GM12874 (cell line): Measurements from ENCODE around the gene LRRN4.

ENCODE experiments used
- TF ChIP-seq, protein P1 (sequence below): IDR thresholded peaks from 2 replicates; pipeline ENCODE4 v1.5.1; 2011; ENCODE audit warnings: low read depth, mild to moderate bottlenecking, control low read depth, low read length, moderate library complexity; ENCODE audit not compliant: insufficient read depth

LRRN4 gene

DNA sequence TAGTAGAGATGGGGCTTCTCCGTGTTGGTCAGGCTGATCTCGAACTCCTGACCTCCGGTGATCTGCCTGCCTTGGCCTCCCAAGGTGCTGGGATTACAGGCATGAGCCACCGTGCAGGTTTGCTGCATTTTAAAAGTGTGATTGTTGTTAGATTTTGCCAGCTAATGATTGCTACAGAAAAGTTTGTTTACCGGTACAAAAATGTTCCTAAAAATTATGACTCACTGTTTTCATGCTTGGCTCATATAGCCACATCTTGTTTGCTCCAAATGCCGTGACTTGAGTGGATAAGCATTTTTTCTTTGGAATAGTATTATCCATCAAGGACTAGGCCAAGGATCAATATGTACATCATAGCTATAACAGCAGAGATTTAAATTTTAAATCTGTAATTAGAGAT is 24.3 kb downstream of the LRRN4 start:
- TF ChIP-seq, protein P1, sequence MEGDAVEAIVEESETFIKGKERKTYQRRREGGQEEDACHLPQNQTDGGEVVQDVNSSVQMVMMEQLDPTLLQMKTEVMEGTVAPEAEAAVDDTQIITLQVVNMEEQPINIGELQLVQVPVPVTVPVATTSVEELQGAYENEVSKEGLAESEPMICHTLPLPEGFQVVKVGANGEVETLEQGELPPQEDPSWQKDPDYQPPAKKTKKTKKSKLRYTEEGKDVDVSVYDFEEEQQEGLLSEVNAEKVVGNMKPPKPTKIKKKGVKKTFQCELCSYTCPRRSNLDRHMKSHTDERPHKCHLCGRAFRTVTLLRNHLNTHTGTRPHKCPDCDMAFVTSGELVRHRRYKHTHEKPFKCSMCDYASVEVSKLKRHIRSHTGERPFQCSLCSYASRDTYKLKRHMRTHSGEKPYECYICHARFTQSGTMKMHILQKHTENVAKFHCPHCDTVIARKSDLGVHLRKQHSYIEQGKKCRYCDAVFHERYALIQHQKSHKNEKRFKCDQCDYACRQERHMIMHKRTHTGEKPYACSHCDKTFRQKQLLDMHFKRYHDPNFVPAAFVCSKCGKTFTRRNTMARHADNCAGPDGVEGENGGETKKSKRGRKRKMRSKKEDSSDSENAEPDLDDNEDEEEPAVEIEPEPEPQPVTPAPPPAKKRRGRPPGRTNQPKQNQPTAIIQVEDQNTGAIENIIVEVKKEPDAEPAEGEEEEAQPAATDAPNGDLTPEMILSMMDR, result no peak

DNA sequence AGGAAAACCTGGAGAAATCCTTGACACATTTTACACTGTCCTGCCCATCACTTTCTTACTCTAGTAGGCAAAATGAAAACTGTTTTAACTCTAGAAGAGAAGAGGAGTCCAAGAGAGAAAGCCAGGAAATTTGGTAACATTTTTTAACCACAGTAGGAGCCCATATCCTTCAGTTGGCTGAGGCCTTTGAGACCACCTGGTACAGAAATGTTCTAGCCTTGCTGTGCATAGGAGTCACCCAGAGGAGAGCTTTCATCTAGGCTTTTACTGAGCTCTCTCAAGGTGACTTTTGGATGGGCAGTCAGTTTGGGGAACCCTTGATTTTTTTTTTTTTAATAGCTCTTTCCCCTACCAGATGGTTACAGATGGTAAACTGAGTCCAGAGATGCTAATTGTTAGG is 25.0 kb downstream of the LRRN4 start:
- TF ChIP-seq, protein P1, result no peak

DNA sequence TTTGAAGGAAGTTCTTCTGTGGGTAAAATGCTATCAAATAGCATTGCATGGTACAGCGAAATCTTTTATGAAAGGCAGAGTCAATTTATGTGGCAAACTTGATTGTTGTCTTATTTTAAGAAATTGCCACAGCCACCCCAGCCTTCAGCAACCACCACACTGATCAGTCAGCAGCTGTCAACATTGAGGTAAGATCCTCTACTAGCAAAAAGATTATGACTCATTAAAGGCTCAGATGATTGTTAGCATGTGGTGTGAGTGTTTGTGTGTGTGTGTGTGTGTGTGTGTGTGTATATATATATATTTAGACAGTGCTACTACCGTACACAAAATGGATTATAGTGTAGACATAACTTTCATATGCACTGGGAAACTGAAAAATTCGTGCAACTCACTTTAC is 27.8 kb downstream of the LRRN4 start:
- TF ChIP-seq, protein P1, result no peak

DNA sequence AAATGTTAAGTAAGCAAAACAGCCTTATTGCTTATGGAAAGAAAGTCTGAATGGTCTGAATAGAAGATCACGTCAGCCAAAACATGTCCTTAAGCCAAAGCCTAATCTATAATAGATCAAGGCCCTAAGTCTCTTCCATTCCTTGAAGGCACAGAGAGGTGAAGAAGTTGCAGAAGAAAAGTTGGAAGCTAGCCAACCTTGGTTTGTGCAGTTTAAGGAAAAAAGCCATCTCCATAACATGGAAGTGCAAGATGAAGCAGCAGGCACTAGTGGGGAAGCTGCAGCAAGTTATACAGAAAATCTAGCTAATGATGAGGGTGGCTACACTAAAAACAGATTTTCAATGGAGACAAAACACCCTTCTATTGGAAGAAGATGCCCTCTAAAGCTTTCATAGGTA is 29.1 kb downstream of the LRRN4 start:
- TF ChIP-seq, protein P1, result no peak

DNA sequence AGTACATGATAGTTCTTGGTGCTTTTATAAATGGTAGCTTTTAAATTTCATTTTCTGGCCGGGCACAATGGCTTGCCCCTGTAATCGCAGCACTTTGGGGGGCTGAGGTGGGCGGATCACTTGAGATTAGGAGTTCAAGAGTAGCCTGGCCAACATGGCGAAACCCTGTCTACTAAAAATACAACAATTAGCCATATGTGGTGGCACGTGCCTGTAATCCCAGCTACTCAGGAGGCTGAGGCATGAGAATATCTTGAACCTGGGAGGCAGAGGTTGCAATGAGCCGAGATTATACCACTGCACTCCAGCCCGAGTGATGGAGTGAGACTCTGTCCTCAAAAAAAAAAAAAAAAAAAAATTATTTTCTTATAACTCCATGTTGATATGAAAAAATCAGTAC is 36.0 kb downstream of the LRRN4 start:
- TF ChIP-seq, protein P1, result no peak

DNA sequence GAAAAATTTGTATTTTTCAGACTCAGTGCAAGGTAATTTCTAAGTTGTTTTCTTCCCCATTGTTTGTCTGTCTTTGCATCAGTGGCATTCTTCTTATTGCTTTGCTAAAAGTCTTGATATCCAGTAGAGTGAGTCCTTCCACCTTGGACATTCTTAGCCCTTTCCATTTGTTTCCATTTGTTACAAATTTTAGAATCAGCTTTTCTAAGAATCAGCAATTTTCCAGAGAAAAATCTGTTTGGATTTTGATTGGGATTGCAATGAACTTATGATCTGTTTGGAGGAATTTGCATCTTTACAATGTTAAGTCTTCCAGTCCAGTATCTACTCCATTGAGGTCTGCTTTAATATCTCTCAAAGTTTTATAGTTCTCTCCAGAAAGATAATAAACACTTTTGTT is 36.4 kb downstream of the LRRN4 start:
- TF ChIP-seq, protein P1, result no peak

DNA sequence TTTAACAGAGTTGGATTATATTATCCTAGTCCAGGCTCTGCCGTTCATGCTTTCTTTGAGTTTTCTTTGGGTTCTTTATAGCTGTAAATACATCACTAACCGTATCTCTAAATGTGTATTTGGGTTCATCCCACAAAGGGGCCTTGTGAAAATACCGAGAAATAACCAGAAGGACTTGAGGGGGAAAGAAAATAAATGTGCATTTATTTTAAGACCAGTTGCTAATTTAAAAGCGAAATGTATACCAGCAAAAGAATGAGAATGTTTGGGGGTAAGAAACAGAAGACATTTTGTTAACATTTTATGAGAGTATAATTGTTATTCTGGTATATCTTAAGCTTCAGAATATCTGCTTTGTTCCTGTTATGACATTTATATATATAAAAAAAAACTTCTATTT is 38.9 kb downstream of the LRRN4 start:
- TF ChIP-seq, protein P1, result no peak

DNA sequence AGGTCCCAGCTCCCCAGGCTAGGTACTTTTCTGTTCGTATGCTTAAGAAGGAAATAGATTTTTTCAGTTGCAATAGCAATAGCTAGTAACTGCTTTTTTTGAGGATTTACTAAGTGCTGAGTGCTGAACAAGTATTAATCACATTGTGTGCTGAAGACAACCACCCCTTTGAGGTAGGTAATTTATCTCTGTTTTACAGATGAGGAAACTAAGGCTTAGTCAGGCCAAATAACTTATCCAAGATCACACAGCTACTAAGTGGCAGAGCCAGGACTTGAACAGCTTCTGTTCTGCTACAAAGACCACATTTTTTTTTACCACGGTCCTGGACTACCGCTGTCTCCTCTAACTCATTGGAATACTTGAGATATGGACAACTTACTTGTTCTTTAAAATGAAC is 39.8 kb downstream of the LRRN4 start:
- TF ChIP-seq, protein P1, result no peak
